ENCODE measurements around the gene YPEL3.

Gene YPEL3

DNA sequence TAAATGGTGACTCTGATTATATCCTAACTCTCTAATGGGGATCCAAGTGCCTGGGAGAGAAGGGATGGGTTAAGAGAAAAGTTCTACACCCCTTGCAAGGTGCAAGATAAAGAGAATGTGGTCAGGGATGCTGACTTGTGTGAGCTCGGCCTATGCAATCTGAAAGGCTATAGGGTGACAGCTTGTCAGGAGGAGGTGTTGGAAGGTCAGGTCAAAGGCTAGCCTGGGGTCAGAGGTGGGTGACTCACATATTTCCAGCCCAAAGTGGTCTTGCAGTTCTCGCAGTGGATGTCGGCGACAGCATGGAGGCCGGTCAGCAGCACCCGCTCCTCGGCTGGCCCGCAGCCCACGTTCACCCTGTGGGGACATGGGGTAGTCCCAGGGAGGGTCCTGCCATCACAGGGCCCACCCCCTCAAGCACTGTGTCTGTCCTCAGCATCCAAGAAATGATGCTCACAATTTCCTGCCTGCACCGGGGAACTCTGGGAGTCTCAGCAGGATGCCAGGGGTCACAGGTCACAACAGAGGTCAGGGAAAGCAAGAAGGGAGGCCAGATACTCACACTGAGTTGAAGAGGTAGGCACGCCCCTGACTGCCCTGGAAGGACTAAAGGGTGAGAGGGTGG is 1.4 kb downstream of the YPEL3 start:
- TF ChIP-seq CTCF (conservative IDR thresholded peaks at IDR 0.05): no peak
- TF ChIP-seq ZFX (IDR thresholded peaks at IDR 0.05): no peak
- no peak overlapping the region for H3K27ac ChIP-seq

DNA sequence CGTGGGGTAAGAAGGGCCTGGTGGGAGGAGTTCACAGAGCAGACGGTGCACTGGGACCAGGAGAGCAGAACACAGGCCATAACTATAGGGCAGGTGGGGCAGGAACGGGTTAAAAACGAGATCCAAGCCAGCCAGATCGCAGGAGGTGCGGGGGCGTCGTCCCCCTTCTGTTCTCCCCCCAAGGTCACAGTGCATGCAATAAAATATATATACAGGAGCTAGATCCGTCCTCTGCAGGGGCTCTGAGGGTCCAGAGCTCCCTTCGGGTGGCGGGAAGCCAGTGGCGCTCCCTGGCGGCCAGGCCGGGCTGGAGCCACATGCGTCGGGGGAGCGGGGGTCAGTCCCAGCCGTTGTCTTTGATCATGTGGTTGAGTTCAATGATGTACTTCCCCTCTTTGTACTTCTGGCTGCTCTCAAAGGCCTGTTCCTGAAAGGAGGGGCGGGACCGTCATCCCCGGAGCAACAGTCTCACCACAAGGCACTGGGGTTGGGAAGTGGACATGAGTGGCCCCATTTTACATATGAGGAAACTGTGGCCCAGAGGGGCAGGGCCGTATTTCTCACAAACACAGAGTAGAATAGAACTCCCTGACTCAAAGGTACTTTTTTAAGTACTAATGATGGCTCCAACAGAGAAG is 3.5 kb downstream of the YPEL3 start:
- H3K27ac ChIP-seq: peak overlapping the region; percentile 68
- TF ChIP-seq CTCF (conservative IDR thresholded peaks at IDR 0.05): peak; percentile 77
- TF ChIP-seq ZFX (IDR thresholded peaks at IDR 0.05): no peak

DNA sequence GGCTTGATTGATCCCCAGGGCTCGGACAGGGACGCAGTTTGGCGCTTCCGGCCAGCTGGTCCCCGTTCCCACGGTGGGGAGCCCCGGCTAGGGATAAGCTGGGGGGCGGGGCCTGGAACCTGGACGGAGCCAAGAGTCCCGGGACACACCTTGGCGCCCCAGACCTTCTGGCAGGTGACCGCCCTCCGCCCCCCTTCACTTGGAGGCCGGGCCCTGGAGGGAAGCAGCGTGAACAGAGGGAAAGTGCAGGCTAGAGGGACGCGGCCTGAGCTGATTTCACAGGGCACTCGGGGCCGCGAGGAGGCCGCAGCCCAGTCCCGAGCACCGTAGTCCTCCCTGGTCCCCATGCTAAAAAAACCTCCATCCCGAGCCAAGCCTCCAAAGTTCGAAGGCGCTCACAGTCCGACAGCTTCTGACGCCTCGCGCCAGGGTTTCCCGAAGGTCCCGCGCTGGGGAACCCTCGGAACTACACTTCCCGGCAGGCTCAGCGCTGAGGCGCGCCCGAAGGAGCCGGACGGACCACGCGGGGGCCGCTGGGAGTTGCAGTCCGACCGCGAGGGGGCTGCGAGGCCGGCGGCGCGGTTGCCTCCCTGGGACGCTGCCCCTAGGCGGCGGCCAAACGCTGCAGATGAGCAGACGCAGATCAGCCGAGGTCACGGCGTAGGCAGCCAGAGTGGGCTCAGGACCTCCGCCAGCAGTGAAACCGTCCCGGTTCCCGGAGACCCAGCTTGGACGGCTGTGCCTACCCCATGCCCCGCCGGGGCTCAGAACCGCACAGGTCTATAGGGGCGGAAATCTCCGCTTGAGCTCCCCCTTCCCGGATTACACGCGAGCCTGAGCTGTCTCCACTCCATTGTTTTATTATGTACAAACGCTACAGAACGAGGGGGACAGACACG is 4.3 kb downstream of the YPEL3 start, which contains the start of gene TBX6:
Gene TBX6 (minus strand): TSS at position 451 of the 899 bp plus-strand sequence. CDS start 731 bp downstream, outside the sequence.
- H3K27ac ChIP-seq: peak within 1 kb of the TSS; percentile 68
- TF ChIP-seq CTCF (conservative IDR thresholded peaks at IDR 0.05) (peak; percentile 91), ZFX (IDR thresholded peaks at IDR 0.05) (no peak)

DNA sequence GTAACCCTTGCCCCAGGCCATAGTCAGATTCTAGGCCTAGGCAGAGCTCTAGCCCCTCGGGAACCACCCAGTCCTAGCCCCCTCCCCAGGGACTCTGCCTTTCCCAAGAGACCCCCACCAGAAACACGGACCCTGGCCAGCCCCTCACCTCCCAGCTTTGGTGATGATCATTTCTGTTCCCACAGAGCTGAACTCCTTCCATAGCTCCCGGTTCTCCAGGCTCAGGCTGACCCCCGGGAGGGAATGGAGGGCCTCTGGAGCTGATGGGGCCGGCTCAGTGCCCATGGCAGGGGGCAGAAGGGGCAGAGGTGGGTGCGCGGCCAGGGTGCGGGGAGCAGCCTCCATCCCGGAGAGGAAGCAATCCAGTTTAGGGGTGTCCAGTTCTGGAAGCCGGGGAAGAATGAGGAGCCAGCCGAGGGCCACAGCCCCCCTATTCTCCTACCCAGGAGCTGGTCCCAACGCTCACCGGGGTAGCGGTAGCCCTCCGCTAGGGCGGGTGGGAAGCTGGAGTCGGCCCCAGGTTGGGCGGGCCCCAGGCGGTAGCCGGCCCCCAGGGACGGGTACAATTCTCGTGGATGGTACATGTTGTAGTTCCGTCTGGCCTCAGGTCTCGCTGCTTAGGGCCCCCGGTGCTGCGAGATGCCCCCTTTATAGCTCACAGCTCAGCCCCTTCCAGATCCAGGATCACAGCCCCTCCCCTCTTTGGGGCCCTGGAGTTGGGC is 5.2 kb downstream of the YPEL3 start:
- no peak for TF ChIP-seq CTCF (conservative IDR thresholded peaks at IDR 0.05)
- TF ChIP-seq ZFX (IDR thresholded peaks at IDR 0.05): no peak
- H3K27ac ChIP-seq: peak overlapping the region; percentile 68

DNA sequence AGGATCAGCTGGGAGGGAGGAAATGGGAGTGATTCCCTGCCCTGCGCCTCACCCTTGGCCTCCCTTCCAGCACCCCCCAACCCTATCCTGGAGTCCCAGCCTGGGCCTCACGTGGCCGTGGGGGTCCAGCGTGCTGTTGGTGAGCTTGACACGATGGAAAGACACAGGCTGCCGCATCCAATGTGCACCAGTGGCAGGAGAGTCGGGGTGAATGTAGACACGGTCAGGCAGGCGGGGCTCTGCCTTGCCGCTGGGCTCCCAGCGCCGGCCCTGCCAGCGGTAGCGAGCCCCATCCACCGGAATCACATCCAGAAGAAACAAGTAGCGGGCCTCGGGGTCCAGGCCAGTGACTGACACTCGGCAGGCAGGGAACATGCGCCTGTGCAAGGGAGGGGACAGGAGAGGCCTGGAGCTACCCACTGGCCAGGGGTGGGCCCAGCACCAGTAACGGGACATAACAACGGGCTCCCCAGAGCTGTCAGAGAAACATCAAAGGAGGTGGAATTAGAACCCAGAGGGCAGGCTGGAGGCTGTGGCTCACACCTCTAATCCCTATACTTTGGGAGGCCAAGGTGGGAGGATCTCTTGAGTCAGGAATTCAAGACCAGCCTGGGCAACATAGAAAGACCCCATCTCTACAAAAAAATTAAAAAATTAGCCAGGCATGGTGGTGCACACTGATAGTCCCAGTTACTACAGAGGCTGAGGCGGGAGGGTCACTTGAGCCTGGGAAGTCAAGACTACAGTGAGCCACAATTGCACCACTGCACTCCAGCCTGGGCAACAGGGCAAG is 7.0 kb downstream of the YPEL3 start:
- TF ChIP-seq CTCF (conservative IDR thresholded peaks at IDR 0.05) (no peak), ZFX (IDR thresholded peaks at IDR 0.05) (no peak)
- H3K27ac ChIP-seq: peak overlapping the region; percentile 68

DNA sequence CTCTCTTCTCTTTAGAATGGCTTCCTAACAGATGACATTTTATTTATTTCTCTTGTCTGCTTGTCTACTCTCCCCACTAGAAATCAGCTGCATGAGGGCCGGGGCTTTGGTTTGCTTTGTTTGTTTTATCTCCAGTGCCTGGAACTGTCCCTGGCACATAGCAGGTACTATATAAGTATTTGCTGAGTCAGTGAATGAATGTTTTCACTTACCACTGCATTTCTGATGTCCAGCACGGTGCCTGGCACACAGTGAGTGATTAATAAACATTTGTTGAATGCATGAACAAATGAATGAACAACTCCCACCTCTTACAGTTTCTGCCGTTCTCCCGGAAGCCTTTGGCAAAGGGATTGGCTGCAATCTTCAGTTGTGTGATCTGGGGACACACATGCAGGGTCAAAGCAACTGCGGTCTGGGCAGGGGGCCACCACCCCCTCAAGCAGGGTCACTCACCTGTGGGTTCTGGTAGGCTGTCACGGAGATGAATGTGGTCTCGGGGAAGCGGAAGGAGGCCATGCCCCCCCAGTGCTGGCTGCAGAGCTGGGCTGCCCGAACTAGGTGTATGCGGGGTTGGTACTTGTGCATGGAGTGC is 7.7 kb downstream of the YPEL3 start:
- TF ChIP-seq ZFX (IDR thresholded peaks at IDR 0.05): no peak
- TF ChIP-seq CTCF (conservative IDR thresholded peaks at IDR 0.05): no peak
- H3K27ac ChIP-seq: peak overlapping the region; percentile 68

All from C4-2B (cell line).